Midbrain (tissue), 1 donor: Measurements from ENCODE around the gene NR2F1-AS1.

Source experiments
- DNase-seq: peaks from one replicate; lab custom pipeline; 2025; lab: John Stamatoyannopoulos, UW

Gene NR2F1-AS1

GRCh38 chr5:93580927-93581445, at the start of gene NR2F1-AS1:
Gene NR2F1-AS1 (minus strand): TSS chr5:93581219.
- no peak for DNase-seq

GRCh38 chr5:93626801-93627200, 45.8 kb upstream of the NR2F1-AS1 start:
- no peak for DNase-seq

GRCh38 chr5:93623153-93623552, 42.1 kb upstream of the NR2F1-AS1 start:
- DNase-seq: no peak

GRCh38 chr5:93622240-93622885, 41.3 kb upstream of the NR2F1-AS1 start:
- peak; percentile 58 for DNase-seq

GRCh38 chr5:93621327-93621798, 40.3 kb upstream of the NR2F1-AS1 start:
- DNase-seq: peak; percentile 78

- DNase-seq: peak; percentile 84
Observed at GRCh38 chr5:93620487-93621326, 39.7 kb upstream of the NR2F1-AS1 start.

GRCh38 chr5:93616538-93617174, 35.6 kb upstream of the NR2F1-AS1 start:
- no peak for DNase-seq

GRCh38 chr5:93612855-93613243, 31.8 kb upstream of the NR2F1-AS1 start:
- no peak for DNase-seq

- DNase-seq: peak; percentile 50
Observed at GRCh38 chr5:93611976-93612854, 31.2 kb upstream of the NR2F1-AS1 start.

- DNase-seq: no peak
Observed at GRCh38 chr5:93611273-93611975, 30.4 kb upstream of the NR2F1-AS1 start.

GRCh38 chr5:93610581-93611272, 29.7 kb upstream of the NR2F1-AS1 start:
- no peak for DNase-seq

- no peak for DNase-seq
Observed at GRCh38 chr5:93609762-93610161, 28.7 kb upstream of the NR2F1-AS1 start.

GRCh38 chr5:93608855-93609254, 27.8 kb upstream of the NR2F1-AS1 start:
- DNase-seq: no peak

- peak; percentile 77 for DNase-seq
Observed at GRCh38 chr5:93607367-93608258, 26.6 kb upstream of the NR2F1-AS1 start.

GRCh38 chr5:93606382-93606752, 25.3 kb upstream of the NR2F1-AS1 start:
- DNase-seq: no peak

GRCh38 chr5:93604644-93605515, 23.9 kb upstream of the NR2F1-AS1 start:
- no peak for DNase-seq

GRCh38 chr5:93603793-93604643, 23.0 kb upstream of the NR2F1-AS1 start:
- peak; percentile 60 for DNase-seq
